ENCODE data around the gene ZNF678.

- no peak for TF ChIP-seq EZH2phosphoT487 (IDR thresholded peaks at IDR 0.05; ENCODE audit: insufficient read depth, low read depth)
- TF ChIP-seq EZH2 (IDR thresholded peaks at IDR 0.05; ENCODE audit: insufficient read depth, poor library complexity, severe bottlenecking): no peak
These were observed 149.3 kb downstream of the ZNF678 start for GRCh38 chr1:227712648-227713047.

Data from GM23248 (cell line).